Sigmoid colon (tissue), 3 donors: ENCODE results near the gene TTI1.

ENCODE experiments used
- CTCF ChIP-seq, 4 experiments: fragments of 450-650 bp in 3 of 4; fragments of 200-600 bp in 1 of 4; IDR thresholded peaks; one replicate each; pipeline ENCODE4 v1.5.1; 2016 to 2019; ENCODE audit warnings: antibody characterized with exemption in 4 of 4, mild to moderate bottlenecking in 3 of 4, moderate library complexity in 2 of 4
- POLR2A ChIP-seq, 2 donors: fragments of 450-650 bp; IDR thresholded peaks; one replicate each; pipeline ENCODE4 v1.6.1; 2016; ENCODE audit warnings: antibody characterized with exemption in 2 of 2, mild to moderate bottlenecking in 2 of 2, moderate library complexity in 2 of 2

GRCh38 chr20:38065764-38066375, 32.6 kb upstream of the TTI1 start:
- TF ChIP-seq CTCF (IDR thresholded peaks at IDR 0.05), result no peak
- no peak for TF ChIP-seq POLR2A (IDR thresholded peaks at IDR 0.05)
